IPS DF 4.7 (cell line): Measurements from ENCODE around the gene MORC1.
"Not testable (repeated sequence)": the region's sequence is repeated elsewhere in the genome, so short reads cannot be mapped to it uniquely, and the experiment has no call there.

Experiments
- DNase-seq: peaks from one replicate; pipeline ENCODE4 v3.0.0-alpha.2; 2013; ENCODE audit warnings: low spot score; ENCODE audit errors: extremely low read depth

MORC1 gene

DNA sequence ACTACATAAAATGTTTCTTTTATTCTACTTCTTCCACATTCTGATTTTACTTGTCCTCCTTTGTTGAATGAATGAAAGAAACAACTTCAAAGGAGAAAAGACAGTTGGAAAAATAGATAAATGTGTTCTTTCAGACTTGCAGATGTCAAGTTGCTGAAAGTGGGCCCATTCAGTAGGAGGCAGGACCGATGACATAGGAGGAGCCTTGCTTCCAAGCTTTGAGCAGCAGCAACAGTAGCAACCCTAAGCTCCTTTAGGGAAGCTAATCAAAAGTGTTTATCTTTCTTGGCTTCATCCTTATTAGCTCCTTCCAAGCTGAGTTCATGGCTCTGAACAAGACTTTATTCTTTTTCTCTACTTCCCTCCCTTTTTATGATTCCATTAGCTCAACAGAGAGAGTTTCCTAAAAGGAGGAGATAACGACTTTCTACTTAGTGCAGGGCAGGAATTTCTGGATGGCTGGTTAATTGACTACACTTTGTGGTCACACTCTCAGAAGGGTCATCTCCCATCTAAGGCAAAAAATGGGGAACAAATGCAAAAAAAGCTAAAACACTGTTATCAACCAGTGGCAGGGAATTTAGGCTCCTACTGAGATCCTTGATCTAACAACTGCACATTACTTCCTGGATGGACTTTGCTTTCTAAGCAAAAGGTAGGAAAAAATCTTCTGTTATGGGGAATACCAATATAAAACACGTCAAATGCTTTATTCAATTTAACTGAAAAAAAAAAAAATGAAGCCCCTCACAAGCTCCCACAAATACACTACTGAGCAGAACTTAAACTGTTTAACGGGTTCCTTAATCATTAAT, 4.8 kb downstream of the MORC1 start:
- DNase-seq = no peak

DNA sequence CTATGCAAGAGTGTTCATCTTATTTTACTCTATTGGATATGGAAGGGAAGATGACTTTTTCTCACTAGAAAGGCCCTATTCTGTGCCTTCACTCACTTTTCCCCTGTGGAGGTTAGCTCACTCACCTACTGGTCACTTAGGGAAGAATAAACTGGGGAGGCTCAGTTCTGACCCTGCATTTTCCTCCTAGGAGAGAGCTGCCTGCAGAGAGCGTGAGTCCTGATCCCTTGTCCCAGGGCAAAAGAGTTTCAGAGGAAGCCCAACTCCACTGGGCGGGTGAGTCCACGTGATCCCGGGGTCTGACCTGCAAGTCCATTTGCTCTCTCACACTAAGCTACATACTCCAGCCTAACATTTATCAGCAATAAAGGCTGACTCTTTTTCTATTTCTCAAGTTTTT, 8.4 kb downstream of the MORC1 start:
- DNase-seq = no peak

DNA sequence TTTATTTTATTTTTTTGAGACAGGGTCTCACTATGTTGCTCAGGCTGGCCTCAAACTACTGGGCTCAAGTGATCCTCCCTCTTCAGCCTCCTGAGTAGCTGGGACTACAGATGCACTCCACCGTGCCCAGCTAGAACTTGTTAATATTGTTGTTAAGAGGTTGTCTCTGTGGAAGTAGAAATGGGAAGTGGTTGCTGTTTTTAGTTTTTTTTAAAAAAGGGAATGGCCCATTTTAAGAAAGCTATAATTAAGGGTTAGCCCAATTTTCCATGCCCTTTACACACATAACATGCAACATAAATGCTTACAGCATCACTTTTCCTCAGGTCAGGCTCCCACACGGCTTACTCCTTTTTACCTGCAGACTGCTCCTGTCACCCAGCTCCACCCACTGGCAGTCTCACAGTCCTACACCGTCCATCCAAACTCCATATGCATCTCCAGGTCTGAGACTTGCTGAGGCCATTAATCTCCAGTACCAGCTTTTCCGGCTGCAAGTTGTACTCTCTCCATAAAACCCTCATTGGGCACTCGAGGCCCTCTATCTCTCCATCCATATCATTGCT, 19.8 kb downstream of the MORC1 start:
- DNase-seq = peak; percentile 19

DNA sequence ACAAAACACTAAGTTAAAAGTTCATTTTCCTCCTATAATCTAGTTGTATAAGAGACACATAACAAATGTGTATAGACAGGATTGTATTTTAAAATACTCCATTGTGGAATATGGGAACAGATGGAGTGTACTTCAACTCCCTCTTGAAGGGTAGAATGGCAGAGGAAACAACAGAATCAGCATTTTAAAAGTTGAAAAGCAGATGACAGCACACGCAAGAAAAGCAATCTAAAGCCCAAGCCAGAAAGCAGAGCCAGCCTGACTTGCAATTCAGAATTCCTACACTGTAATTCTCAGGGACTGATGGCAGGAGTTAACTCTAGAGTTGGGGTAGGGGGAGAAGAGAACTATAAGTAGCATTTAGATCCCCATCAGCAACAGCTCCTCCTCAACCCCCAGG, 22.8 kb downstream of the MORC1 start:
- DNase-seq = no peak

DNA sequence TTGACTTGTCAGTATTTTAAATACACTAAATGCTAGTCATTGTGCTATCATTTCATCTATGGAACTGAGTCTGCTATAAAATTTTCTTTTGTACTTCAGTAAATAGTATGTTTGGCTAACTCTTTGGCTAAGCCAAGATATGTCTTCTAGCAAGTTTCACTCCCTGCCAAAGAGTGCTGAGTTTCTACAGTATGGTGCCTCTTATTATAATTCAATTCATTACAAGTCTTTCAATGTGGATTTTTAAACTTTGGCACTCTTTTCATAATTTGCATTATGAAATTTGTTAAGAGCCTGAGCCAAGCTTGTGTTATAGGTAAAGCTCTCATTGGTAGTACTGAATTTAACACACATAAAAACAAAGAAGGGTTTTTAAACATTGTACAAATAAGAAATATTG, 24.4 kb downstream of the MORC1 start:
- DNase-seq = no peak

DNA sequence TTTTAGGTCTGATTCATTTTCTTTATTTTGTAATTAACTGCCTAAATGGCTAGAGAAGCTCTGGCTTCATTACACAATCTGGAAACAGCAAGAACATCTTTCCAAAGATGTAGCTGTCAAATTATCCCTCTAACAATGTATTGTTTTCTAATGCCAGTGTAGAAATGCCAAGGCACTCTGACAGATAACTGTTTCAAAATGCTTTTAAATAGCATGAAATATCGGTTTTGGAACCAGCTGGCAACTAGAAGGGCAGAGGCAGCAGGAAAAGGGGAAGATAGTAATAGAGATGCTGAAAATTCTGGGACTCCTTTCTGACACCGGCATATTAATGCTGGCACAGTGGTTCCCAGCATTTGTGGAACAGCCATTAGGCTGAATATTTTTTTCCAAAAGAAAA, 26.1 kb downstream of the MORC1 start:
- no peak for DNase-seq

DNA sequence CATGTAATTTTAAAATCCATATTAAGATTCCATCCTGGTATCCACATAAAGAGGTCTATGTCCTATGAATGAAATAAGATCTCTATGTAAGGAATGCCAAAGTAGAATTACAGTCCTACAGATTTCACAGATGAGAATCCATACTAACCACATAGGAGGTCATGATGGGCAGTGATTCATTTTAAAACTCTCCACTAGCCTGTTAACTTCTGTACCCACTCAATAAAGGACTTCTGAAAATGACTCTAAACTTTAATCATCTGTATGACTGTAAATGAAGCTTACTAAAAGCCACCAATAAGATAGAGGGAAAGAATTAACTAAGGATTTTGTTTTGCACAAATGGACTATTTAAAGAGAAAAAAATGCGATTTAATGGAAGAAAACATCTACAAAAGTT, 28.7 kb downstream of the MORC1 start:
- DNase-seq = no peak

DNA sequence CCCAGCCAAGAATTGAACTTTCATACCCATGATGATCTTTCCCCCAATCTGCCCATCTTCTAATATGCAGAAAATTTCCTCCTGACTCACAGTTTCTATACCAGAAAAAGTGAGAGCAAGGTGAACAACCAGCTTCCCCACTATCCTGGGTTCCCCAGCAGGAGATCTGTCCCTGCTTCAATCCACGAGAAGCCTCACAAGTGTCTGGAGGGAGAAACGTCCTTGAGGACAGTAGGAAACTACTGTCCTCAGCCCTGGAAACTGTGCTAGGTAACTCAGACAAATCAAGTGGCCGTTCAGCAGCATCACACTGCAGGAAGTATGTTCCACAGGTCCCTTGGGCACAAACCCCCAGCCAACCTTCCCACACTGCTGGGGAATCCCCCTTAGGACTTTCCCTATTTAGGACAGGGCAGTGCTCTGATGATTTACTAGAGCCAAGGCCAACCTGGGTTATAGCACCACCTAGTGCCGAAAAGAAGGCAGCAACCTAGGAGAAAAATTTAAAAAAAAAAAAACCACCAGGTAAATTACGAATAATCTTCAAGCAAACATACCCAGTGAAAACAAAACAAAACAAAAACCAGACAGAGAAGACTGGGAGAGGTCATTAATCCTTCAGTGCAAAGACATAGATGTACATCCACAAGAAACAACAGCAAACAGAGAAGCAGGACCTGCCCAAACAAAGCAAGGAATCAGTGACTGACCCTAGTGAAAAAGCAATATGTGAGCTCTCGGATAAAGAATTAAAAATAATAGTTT, 36.0 kb downstream of the MORC1 start:
- DNase-seq = peak; percentile 41

DNA sequence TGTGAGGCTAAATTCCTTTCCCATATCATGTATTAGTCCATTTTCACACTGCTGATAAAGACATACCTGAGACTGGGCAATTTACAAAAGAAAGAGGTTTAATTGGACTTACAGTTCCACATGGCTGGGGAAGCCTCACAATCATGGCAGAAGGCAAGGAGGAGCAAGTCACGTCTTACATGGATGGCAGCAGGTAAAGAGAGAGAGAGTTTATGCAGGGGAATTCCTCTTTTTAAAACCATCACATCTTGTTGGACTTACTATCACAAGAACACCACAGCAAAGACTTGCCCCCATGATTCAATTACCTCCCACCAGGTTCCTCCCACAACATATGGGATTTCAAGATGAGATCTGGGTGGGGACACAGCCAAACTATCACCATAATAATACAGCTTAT, 37.8 kb downstream of the MORC1 start:
- not testable (repeated sequence) for DNase-seq

DNA sequence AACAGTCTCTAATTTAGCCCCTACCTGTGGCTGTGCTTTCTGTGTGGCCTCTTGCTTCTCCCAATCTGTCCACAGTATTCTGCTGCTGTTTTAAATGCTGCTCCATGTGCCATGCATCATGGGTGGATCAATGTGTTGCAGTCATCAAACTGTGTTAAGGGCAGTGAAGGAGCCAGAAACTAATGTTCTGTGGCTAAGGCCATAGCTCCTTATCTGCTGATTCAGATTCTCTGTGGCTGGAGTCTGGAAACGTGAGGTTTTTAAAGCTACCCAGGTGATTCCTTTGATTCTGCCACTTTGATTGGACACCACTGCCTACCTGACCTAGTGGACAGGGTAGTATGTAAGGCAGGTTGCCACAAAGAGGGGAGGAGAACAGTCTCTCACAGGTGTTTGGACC, 44.8 kb downstream of the MORC1 start:
- no peak for DNase-seq

DNA sequence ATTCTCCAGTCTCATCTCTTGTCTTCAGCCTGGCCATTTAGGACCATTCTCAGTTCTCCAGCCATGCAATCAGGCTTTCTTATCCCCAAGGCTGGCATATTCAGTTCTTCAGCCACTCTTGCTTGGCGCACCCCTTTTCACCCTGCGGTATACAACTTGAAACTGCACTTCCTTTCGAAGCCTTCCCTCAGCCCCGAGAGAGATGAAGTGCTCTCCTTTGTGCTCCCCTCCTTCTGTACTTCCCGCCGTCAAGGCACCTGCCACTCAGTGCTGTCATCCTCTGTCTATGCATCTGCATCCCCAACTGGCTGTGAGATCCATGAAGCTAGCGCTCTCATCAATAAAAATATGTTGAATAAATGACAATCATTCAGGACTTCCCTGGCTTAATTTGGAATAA, 45.7 kb downstream of the MORC1 start:
- DNase-seq = no peak

DNA sequence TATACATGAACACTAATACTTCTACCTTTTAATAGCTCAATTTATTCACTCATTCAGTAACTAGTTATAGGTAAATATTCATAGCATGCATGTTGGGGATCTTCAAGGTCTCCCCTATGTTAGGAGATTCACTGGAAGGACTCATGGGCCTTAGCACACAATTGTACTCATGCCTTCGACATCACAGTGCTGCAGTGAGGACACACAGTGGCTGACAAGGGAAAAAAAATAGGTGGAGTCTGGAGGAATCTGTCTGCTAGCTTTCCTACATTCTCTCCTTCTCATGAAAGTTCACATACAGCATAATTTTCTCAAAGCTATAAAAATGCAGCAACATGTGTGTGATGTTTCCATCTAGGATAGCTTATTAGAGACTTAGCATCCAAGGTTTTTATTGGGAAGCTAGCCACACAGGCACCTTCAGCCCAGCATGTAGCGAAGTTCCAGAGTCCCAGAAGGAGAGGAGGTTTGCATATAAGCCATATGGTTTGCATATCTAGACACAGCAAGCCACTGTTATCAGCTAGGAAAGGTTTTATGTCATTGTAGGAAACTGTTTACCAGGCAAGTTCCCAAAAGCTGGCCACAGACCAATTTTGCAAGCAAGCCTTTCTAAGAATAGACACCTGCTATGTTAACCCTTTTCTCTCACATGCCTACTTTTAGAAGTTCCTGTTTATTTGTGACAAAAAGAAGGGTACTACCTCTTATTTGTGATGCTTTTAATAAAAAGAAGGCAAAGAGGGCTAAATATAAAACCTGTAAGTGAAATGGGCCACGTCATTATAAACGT, 46.4 kb downstream of the MORC1 start:
- no peak for DNase-seq

DNA sequence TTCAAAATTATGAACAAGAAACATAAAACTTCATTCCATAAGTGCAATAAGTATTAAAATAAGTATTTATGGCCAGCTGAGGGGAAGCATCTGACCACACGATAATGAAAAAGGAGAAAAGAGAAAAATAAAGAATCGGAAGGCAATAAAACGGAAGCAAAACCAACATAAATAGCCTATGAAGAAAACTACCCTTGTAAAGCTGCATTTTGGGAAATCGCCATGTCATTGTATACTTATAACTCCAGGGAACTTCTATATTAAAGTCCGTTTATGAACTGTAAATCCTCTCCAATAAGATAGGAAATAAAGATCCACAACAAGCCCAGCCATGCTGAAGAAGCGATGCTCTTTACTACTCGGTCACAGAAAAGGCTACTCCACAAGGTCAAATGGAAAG, 47.7 kb downstream of the MORC1 start:
- no peak for DNase-seq

DNA sequence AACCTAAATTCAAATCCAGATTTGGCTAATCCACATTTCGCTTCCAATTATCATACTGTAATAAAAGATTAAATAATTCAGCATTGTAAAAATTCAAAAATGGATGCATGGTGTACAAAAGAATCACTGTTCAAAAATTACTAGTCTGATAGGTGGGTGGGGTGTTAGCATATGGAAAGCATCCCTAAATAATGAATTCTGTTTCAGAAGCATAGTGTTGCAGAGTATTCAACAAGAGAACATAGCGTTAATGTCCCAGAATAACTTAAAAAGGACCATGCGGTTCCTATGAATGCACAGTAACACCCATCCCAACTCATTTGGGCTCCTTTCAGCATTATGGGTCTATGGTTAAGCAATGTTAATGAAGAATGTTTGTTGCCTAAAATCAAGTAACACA, 51.1 kb downstream of the MORC1 start:
- no peak for DNase-seq

DNA sequence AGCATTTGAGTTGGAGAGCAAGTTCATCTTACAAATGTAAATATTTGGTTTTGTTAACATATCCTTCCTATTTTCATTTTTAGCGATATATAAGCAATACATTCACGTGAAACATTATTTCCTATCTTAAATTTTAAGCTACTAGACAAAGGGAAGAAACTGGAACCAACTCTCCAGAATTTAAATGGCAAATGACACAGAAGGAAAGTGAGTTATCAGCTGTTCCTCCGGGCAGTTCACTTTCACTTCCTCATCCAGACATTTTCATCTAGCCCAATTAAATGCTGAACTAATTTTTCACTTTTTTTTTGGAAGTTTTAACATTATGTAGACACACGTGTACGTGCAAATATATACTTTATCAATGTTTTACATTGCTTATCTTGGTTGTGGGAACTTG, 58.7 kb downstream of the MORC1 start:
- DNase-seq = no peak

DNA sequence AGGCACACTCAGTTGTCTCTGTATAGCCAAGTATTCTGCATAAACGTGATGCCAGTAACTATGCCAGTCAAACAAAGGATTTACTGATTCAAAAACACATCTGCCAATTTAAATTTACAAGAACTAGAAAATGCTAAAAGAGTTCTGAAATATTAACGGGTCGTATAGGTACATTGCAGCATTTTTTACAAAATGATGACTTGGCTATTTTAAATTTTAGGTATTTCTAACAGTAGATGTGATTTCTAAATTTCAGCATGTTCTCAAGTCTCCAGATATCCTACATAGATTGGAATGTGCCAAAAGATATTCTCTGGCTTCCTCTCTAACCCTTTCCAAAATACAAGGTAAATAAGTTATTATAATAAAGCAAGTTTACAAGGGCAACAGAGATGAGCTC, 60.3 kb downstream of the MORC1 start:
- no peak for DNase-seq

DNA sequence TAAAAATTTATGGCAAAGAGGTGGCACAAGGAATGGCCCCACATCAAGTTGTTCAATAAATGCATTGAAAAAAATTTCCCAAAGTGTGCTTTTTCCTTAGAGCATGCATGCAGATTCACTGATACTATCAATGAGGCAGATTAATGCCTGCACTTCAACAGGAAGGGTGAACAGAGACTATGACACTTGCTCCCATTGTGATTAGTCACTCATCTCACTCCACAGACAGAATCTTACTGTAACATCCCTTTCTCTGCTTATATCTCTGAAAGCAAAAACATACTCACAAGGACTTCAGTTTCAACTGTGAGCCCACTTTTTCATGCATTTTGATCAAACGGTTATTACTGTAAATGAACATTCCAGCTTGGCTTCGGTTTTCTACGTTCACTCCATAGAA, 60.9 kb downstream of the MORC1 start:
- DNase-seq = no peak

DNA sequence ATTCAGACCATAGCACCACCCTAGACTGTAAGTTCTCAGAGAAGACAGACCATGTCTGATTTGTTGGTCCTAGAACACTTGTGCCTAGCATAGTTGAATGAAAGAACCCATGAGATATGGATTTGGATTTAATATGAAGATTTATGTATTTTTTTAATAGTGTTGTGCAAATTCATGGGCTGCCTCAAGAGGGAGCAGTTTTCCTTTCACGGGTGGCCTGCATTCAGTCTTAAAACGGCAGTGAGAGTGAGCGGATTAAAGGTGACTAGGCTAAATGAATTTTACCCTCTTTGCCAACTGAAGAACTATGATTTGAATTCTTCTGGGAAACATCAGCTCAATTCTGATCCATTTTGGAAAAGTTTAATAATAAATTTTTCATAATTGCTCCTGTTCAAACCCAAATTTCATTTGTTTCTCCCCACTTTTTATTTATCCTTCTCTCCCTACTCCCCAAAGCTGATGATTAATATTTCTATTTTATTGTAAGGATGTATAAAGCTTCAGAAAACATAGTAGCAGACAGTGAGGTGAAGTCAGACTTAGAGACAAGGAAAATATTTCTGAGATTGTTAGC, 67.3 kb downstream of the MORC1 start:
- no peak for DNase-seq

DNA sequence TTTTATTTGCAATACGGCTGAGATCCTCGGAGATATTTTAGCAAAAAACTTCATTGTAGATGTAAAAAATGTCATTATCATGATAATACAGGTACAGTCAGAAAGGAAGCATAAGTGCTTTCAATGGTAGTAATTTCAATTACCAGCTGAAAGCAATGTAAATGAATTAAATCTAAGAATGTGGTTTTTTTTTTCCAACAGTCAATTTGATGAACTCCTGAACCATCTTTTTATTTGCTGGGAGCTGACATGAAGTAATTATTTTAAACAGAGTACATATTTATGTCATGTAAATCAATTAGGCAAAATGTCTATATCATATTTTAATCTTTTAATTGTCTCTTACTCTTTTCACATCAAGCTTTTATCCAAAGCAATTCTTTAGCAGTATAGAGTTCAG, 70.6 kb downstream of the MORC1 start:
- DNase-seq = no peak

DNA sequence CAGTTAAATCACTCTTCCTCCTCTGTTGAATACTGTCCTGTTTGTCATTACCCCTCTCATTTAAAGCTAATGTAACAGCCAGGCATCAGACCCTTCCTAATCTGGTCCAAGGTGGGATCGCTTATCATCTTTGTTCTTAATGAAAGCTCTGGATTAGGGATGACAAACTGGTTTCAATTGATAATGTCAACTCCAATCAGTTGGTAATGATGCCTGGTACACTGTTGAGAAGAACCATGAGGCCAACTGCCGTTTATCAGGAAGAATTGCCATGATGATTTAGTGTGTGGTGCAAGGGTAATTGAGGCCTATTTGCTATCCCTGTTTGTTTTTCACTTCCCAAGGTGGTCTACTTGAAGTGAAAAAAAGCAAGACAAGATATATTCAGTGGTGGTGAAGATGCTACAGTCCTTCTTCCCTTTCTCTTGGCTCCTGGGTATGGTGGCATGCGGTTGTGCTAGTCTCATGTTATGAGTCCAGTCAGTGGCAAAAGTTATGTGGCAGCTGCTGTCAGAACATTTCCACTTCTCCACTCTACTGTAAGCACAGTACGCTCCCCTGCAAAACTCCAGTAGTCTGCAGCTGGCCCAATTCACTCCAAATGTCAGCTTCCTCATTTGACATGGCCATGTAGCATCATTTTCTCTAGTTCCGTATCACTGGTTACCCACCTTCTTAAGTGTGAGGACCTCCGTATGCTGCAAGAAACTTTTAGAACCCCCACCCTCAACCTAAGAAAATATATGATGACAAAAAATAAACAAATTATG, 72.5 kb downstream of the MORC1 start:
- no peak for DNase-seq

DNA sequence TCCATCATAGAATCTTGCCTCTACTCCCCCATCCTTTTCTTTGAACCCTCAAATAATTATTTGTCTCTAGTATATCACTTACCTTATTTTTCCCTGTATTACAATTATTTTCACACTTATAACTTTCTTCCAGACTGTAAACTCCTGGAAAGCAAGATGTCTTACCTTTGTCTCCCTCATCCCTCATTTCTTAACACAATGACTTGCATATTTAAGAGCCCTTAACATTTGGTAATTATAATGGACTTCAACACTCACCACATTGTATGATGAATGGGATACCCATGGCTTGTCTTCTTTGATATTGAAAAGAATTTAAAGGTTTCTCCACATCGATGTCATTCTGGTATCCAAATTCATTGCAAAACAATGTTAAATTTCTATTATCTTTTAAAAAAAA, 82.9 kb downstream of the MORC1 start:
- DNase-seq = no peak
